HEK293 (cell line): ENCODE measurements around the gene IFNL2.
A peak's percentile ranks its signal among the peaks of the same experiment; 100 is the strongest.

ENCODE experiments used
- FEZF1 ChIP-seq: fragments of 450-650 bp; formaldehyde crosslinking; IDR thresholded peaks from 2 replicates; pipeline ENCODE4 v1.5.1; 2016; ENCODE audit warnings: missing biosample characterization, missing genetic modification characterization
- GLIS1 ChIP-seq: fragments of 450-650 bp; formaldehyde crosslinking; IDR thresholded peaks from 2 replicates; pipeline ENCODE4 v1.5.1; 2016; ENCODE audit warnings: missing biosample characterization, missing genetic modification characterization
- HOXD13 ChIP-seq: sonication (generic); formaldehyde crosslinking; IDR thresholded peaks from 2 replicates; pipeline ENCODE4 v1.8.0; 2022; ENCODE audit warnings: missing genetic modification reagents, borderline replicate concordance
- KLF1 ChIP-seq: fragments of 450-650 bp; formaldehyde crosslinking; IDR thresholded peaks from 2 replicates; pipeline ENCODE4 v1.5.1; 2016; ENCODE audit warnings: missing biosample characterization, missing genetic modification characterization
- KLF10 ChIP-seq: fragments of 450-650 bp; IDR thresholded peaks from 2 replicates; pipeline ENCODE4 v1.5.1; 2018; ENCODE audit warnings: missing biosample characterization, mild to moderate bottlenecking, missing genetic modification characterization
- KLF7 ChIP-seq: fragments of 450-650 bp; formaldehyde crosslinking; IDR thresholded peaks from 2 replicates; pipeline ENCODE4 v1.5.1; 2016; ENCODE audit warnings: missing biosample characterization, missing genetic modification characterization, borderline replicate concordance
- ZBTB20 ChIP-seq: fragments of 450-650 bp; formaldehyde crosslinking; IDR thresholded peaks from 2 replicates; pipeline ENCODE4 v1.5.1; 2016; ENCODE audit warnings: missing biosample characterization, missing genetic modification characterization
- ZNF155 ChIP-seq: fragments of 450-650 bp; formaldehyde crosslinking; IDR thresholded peaks from 2 replicates; pipeline ENCODE4 v1.5.1; 2016; ENCODE audit warnings: missing biosample characterization, missing genetic modification characterization
- ZNF18 ChIP-seq: fragments of 450-650 bp; formaldehyde crosslinking; IDR thresholded peaks from 2 replicates; pipeline ENCODE4 v1.5.1; 2016; ENCODE audit warnings: missing biosample characterization, missing genetic modification characterization
- ZNF335 ChIP-seq: fragments of 450-650 bp; formaldehyde crosslinking; conservative IDR thresholded peaks from 2 replicates; pipeline ENCODE4 v1.5.1; 2016; ENCODE audit warnings: missing biosample characterization, missing genetic modification characterization
- ZNF37A ChIP-seq: fragments of 450-650 bp; IDR thresholded peaks from 2 replicates; pipeline ENCODE4 v1.5.1; 2018; ENCODE audit warnings: missing biosample characterization, missing genetic modification characterization
- ZNF416 ChIP-seq: fragments of 450-650 bp; formaldehyde crosslinking; IDR thresholded peaks from 2 replicates; pipeline ENCODE4 v1.5.1; 2016; ENCODE audit warnings: missing biosample characterization, missing genetic modification characterization
- ZNF514 ChIP-seq: fragments of 450-650 bp; formaldehyde crosslinking; IDR thresholded peaks from 2 replicates; pipeline ENCODE4 v1.5.1; 2016; ENCODE audit warnings: missing biosample characterization, missing genetic modification characterization
- ZNF571 ChIP-seq: fragments of 450-650 bp; formaldehyde crosslinking; IDR thresholded peaks from 2 replicates; pipeline ENCODE4 v1.5.0; 2017; ENCODE audit warnings: missing biosample characterization, missing genetic modification characterization
- ZNF585B ChIP-seq: fragments of 450-650 bp; formaldehyde crosslinking; IDR thresholded peaks from 2 replicates; pipeline ENCODE4 v1.5.1; 2016; ENCODE audit warnings: missing biosample characterization, missing genetic modification characterization
- ZNF626 ChIP-seq: fragments of 450-650 bp; sonication (Bioruptor Pico); formaldehyde crosslinking; IDR thresholded peaks from 2 replicates; pipeline ENCODE4 v1.5.1; 2018; ENCODE audit warnings: missing biosample characterization, missing genetic modification characterization, inconsistent platforms
- ZNF747 ChIP-seq: fragments of 450-650 bp; formaldehyde crosslinking; IDR thresholded peaks from 2 replicates; pipeline ENCODE4 v1.5.1; 2016; ENCODE audit warnings: missing biosample characterization, missing genetic modification characterization
- ZNF777 ChIP-seq: fragments of 450-650 bp; formaldehyde crosslinking; IDR thresholded peaks from 2 replicates; pipeline ENCODE4 v1.5.1; 2017; ENCODE audit warnings: missing biosample characterization, missing genetic modification characterization, borderline replicate concordance
- ZNF843 ChIP-seq: fragments of 450-650 bp; formaldehyde crosslinking; IDR thresholded peaks from 2 replicates; pipeline ENCODE4 v1.5.1; 2016; ENCODE audit warnings: missing biosample characterization, missing genetic modification characterization
- TF ChIP-seq, protein P1 (sequence below): fragments of 450-650 bp; formaldehyde crosslinking; IDR thresholded peaks from 2 replicates; pipeline ENCODE4; 2016; ENCODE audit warnings: missing biosample characterization, missing genetic modification characterization
- TF ChIP-seq, protein P2 (sequence below): fragments of 450-650 bp; formaldehyde crosslinking; IDR thresholded peaks from 2 replicates; pipeline ENCODE4 v1.5.1; 2016; ENCODE audit warnings: missing biosample characterization, missing genetic modification characterization
- TF ChIP-seq, protein P3 (sequence below): fragments of 450-650 bp; IDR thresholded peaks from 2 replicates; pipeline ENCODE4 v1.5.1; 2018; ENCODE audit warnings: missing biosample characterization, missing genetic modification characterization
- TF ChIP-seq, protein P4 (sequence below): fragments of 450-650 bp; formaldehyde crosslinking; IDR thresholded peaks from 2 replicates; pipeline ENCODE4 v1.5.1; 2017; ENCODE audit warnings: missing biosample characterization, missing genetic modification characterization
- TF ChIP-seq, protein P5 (sequence below): fragments of 450-650 bp; formaldehyde crosslinking; IDR thresholded peaks from 2 replicates; pipeline ENCODE4 v1.5.1; 2017; ENCODE audit warnings: missing biosample characterization, mild to moderate bottlenecking, missing genetic modification characterization, moderate library complexity
- TF ChIP-seq, protein P6 (sequence below): fragments of 450-650 bp; formaldehyde crosslinking; IDR thresholded peaks from 2 replicates; pipeline ENCODE4 v1.5.1; 2016; ENCODE audit warnings: missing biosample characterization, missing genetic modification characterization, borderline replicate concordance

Gene IFNL2

DNA sequence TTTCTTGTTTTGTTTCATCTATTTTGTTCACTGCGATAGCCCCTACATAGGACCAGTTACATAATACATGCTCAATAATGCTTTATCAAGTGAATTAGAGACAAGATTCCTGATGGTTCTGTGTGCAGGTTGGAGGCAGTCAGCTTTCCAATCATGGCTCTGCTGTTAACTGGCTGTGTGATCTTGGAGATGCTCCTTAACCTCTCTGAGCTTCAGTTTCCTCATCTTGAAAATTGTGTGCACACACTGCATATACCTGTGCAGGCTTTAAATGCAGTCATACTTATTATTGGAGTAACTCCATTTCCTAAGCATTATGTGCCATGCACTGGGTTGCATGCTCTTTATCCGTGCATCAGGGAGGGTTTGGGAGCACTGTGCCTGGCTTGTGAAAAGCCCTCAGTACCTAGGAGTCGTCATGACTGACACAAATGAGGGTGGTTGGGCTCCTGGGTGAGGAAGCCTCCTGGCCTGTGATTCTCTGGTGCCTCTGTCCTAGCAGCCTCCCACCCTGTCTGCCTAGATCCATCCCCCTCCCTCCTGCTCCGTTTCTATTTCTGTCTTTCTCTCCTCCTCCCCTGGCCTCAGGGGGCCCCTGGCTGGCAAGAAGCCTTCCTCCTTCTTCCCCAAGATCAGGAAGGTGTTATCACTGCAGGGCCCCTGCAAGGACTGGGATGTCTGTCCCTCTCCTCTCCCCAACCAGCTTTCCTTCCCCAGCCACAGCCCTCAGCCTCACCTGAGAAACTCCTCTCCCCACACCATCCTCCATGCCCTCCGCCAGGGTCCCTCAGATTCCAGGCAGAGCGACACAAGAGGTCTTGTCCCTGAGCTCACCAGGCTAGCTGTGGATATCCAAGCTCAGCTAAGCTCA lies 36.7 kb downstream of the IFNL2 start (continued):
- TF ChIP-seq, protein P1, sequence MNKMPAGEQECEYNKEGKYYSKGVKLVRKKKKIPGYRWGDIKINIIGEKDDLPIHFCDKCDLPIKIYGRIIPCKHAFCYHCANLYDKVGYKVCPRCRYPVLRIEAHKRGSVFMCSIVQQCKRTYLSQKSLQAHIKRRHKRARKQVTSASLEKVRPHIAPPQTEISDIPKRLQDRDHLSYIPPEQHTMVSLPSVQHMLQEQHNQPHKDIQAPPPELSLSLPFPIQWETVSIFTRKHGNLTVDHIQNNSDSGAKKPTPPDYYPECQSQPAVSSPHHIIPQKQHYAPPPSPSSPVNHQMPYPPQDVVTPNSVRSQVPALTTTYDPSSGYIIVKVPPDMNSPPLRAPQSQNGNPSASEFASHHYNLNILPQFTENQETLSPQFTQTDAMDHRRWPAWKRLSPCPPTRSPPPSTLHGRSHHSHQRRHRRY (tag by site-specific recombination) = no peak
- TF ChIP-seq KLF7 (tag by site-specific recombination) (no peak), KLF1 (tag by site-specific recombination) (no peak), ZNF747 (no peak), ZNF18 (no peak), ZNF571 (tag by site-specific recombination) (no peak), ZNF335 (tag by site-specific recombination) (no peak), ZBTB20 (tag by site-specific recombination) (peak; percentile 71; the same call in 1 of the 2 replicates), ZNF777 (tag by site-specific recombination) (no peak), ZNF626 (tag by site-specific recombination) (no peak), HOXD13 (CRISPR knock-in tag) (no peak), GLIS1 (tag by site-specific recombination) (peak; percentile 82), ZNF514 (tag by site-specific recombination) (no peak), FEZF1 (tag by site-specific recombination) (no peak), ZNF37A (tag by site-specific recombination) (no peak), ZNF155 (tag by site-specific recombination) (no peak), ZNF416 (tag by site-specific recombination) (no peak), ZNF585B (no peak), KLF10 (no peak), ZNF843 (tag by site-specific recombination) (no peak)
- TF ChIP-seq, protein P2, sequence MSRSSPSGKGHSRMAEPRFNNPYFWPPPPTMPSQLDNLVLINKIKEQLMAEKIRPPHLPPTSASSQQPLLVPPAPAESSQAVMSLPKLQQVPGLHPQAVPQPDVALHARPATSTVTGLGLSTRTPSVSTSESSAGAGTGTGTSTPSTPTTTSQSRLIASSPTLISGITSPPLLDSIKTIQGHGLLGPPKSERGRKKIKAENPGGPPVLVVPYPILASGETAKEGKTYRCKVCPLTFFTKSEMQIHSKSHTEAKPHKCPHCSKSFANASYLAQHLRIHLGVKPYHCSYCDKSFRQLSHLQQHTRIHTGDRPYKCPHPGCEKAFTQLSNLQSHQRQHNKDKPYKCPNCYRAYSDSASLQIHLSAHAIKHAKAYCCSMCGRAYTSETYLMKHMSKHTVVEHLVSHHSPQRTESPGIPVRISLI (tag by site-specific recombination) = no peak
- TF ChIP-seq, protein P3, sequence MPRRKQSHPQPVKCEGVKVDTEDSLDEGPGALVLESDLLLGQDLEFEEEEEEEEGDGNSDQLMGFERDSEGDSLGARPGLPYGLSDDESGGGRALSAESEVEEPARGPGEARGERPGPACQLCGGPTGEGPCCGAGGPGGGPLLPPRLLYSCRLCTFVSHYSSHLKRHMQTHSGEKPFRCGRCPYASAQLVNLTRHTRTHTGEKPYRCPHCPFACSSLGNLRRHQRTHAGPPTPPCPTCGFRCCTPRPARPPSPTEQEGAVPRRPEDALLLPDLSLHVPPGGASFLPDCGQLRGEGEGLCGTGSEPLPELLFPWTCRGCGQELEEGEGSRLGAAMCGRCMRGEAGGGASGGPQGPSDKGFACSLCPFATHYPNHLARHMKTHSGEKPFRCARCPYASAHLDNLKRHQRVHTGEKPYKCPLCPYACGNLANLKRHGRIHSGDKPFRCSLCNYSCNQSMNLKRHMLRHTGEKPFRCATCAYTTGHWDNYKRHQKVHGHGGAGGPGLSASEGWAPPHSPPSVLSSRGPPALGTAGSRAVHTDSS (tag by site-specific recombination) = no peak
- TF ChIP-seq, protein P4, sequence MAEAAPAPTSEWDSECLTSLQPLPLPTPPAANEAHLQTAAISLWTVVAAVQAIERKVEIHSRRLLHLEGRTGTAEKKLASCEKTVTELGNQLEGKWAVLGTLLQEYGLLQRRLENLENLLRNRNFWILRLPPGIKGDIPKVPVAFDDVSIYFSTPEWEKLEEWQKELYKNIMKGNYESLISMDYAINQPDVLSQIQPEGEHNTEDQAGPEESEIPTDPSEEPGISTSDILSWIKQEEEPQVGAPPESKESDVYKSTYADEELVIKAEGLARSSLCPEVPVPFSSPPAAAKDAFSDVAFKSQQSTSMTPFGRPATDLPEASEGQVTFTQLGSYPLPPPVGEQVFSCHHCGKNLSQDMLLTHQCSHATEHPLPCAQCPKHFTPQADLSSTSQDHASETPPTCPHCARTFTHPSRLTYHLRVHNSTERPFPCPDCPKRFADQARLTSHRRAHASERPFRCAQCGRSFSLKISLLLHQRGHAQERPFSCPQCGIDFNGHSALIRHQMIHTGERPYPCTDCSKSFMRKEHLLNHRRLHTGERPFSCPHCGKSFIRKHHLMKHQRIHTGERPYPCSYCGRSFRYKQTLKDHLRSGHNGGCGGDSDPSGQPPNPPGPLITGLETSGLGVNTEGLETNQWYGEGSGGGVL (tag by site-specific recombination) = peak; percentile 47
- TF ChIP-seq, protein P5, sequence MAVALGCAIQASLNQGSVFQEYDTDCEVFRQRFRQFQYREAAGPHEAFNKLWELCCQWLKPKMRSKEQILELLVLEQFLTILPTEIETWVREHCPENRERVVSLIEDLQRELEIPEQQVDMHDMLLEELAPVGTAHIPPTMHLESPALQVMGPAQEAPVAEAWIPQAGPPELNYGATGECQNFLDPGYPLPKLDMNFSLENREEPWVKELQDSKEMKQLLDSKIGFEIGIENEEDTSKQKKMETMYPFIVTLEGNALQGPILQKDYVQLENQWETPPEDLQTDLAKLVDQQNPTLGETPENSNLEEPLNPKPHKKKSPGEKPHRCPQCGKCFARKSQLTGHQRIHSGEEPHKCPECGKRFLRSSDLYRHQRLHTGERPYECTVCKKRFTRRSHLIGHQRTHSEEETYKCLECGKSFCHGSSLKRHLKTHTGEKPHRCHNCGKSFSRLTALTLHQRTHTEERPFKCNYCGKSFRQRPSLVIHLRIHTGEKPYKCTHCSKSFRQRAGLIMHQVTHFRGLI = peak; percentile 94
- TF ChIP-seq, protein P6, sequence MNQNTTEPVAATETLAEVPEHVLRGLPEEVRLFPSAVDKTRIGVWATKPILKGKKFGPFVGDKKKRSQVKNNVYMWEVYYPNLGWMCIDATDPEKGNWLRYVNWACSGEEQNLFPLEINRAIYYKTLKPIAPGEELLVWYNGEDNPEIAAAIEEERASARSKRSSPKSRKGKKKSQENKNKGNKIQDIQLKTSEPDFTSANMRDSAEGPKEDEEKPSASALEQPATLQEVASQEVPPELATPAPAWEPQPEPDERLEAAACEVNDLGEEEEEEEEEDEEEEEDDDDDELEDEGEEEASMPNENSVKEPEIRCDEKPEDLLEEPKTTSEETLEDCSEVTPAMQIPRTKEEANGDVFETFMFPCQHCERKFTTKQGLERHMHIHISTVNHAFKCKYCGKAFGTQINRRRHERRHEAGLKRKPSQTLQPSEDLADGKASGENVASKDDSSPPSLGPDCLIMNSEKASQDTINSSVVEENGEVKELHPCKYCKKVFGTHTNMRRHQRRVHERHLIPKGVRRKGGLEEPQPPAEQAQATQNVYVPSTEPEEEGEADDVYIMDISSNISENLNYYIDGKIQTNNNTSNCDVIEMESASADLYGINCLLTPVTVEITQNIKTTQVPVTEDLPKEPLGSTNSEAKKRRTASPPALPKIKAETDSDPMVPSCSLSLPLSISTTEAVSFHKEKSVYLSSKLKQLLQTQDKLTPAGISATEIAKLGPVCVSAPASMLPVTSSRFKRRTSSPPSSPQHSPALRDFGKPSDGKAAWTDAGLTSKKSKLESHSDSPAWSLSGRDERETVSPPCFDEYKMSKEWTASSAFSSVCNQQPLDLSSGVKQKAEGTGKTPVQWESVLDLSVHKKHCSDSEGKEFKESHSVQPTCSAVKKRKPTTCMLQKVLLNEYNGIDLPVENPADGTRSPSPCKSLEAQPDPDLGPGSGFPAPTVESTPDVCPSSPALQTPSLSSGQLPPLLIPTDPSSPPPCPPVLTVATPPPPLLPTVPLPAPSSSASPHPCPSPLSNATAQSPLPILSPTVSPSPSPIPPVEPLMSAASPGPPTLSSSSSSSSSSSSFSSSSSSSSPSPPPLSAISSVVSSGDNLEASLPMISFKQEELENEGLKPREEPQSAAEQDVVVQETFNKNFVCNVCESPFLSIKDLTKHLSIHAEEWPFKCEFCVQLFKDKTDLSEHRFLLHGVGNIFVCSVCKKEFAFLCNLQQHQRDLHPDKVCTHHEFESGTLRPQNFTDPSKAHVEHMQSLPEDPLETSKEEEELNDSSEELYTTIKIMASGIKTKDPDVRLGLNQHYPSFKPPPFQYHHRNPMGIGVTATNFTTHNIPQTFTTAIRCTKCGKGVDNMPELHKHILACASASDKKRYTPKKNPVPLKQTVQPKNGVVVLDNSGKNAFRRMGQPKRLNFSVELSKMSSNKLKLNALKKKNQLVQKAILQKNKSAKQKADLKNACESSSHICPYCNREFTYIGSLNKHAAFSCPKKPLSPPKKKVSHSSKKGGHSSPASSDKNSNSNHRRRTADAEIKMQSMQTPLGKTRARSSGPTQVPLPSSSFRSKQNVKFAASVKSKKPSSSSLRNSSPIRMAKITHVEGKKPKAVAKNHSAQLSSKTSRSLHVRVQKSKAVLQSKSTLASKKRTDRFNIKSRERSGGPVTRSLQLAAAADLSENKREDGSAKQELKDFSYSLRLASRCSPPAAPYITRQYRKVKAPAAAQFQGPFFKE (tag by site-specific recombination) = no peak
